OCI-M2 (cell line): ENCODE measurements around the gene BACH2.

Source experiments
- DNase-seq: peaks from one replicate; lab custom pipeline; 2025; ENCODE audit not compliant: unreplicated experiment; lab: John Stamatoyannopoulos, UW

Gene BACH2

GRCh38 chr6:90278129-90278528 is 18.5 kb downstream of the BACH2 start:
- no peak for DNase-seq

GRCh38 chr6:90277302-90278011 is 19.2 kb downstream of the BACH2 start:
- DNase-seq = no peak

GRCh38 chr6:90274451-90275030 is 22.1 kb downstream of the BACH2 start:
- DNase-seq = no peak

GRCh38 chr6:90273863-90274262 is 22.8 kb downstream of the BACH2 start:
- no peak for DNase-seq

- no peak for DNase-seq
These were observed 23.7 kb downstream of the BACH2 start for GRCh38 chr6:90272895-90273294.

- no peak for DNase-seq
These were observed 24.8 kb downstream of the BACH2 start for GRCh38 chr6:90271831-90272230.

GRCh38 chr6:90269334-90269733 is 27.3 kb downstream of the BACH2 start:
- no peak for DNase-seq

- DNase-seq = no peak
These were observed 28.5 kb downstream of the BACH2 start for GRCh38 chr6:90268178-90268577.

- DNase-seq = no peak
These were observed 29.6 kb downstream of the BACH2 start for GRCh38 chr6:90266905-90267621.

GRCh38 chr6:90264561-90264960 is 32.1 kb downstream of the BACH2 start:
- no peak for DNase-seq

GRCh38 chr6:90263633-90264032 is 33.0 kb downstream of the BACH2 start:
- DNase-seq = no peak

GRCh38 chr6:90261801-90262200 is 34.8 kb downstream of the BACH2 start:
- DNase-seq = no peak

GRCh38 chr6:90257486-90257738 is 39.2 kb downstream of the BACH2 start:
- DNase-seq = no peak

GRCh38 chr6:90256698-90257485 is 39.8 kb downstream of the BACH2 start:
- DNase-seq = no peak

GRCh38 chr6:90253631-90254030 is 43.0 kb downstream of the BACH2 start:
- DNase-seq = no peak

- DNase-seq = no peak
These were observed 45.2 kb downstream of the BACH2 start for GRCh38 chr6:90251295-90251992.

- no peak for DNase-seq
These were observed 46.2 kb downstream of the BACH2 start for GRCh38 chr6:90250405-90250804.

- DNase-seq = no peak
These were observed 47.2 kb downstream of the BACH2 start for GRCh38 chr6:90249458-90249857.

- no peak for DNase-seq
These were observed 47.6 kb downstream of the BACH2 start for GRCh38 chr6:90249034-90249433.

- no peak for DNase-seq
These were observed 49.4 kb downstream of the BACH2 start for GRCh38 chr6:90247262-90247661.

- DNase-seq = no peak
These were observed 55.3 kb downstream of the BACH2 start for GRCh38 chr6:90241229-90241880.
